H1 (cell line): ENCODE results near the gene GPRC5D. TPM values are rescaled to one million over a fixed set of nuclear protein-coding genes. Genes with fewer than 3 reads are reported as not detected.

Experiments used
- CTCF ChIA-PET: fragments of 300-600 bp; sonication (Branson Sonifier 250); formaldehyde crosslinking; loops from one replicate; lab custom pipeline; 2021; ENCODE audit not compliant: partially characterized antibody; lab: Charles Lee
- POLR2A ChIA-PET: fragments of 300-600 bp; sonication (Branson Sonifier 250); formaldehyde crosslinking; loops from one replicate; lab custom pipeline; 2021; ENCODE audit warnings: inconsistent platforms; ENCODE audit not compliant: partially characterized antibody; lab: Charles Lee
- DNase-seq, 2 experiments: peaks; one replicate each; pipeline versions ENCODE4 v3.0.0 to v3.0.0-alpha.2; 2010 to 2022; ENCODE audit warnings: low spot score in 2 of 2, low read depth in 1 of 2, mixed read lengths in 1 of 2
- FAIRE-seq: peaks from 2 replicates; lab custom pipeline; 2011; peaks lifted over from hg19 to GRCh38; lab: Jason Lieb, UNC
- H2AFZ ChIP-seq: 2 replicates; pipeline ENCODE4 v1.8.1; 2012; ENCODE audit warnings: low read length, inconsistent platforms
- H2AK5ac ChIP-seq: 2 replicates; pipeline ENCODE4 v1.6.1; 2013; ENCODE audit warnings: low read depth, low read length
- H2BK120ac ChIP-seq: replicated peaks from 2 replicates; pipeline ENCODE3; 2013; ENCODE audit warnings: low read depth, low read length, inconsistent platforms
- H2BK12ac ChIP-seq: 2 replicates; pipeline ENCODE4 v1.6.1; 2013; ENCODE audit warnings: low read depth, low read length
- H2BK15ac ChIP-seq: 2 replicates; pipeline ENCODE4 v1.6.1; 2013; ENCODE audit warnings: low read length
- H2BK20ac ChIP-seq: 2 replicates; pipeline ENCODE4 v1.6.1; 2013; ENCODE audit warnings: low read length
- H2BK5ac ChIP-seq: 2 replicates; pipeline ENCODE4 v1.6.1; 2013; ENCODE audit warnings: low read depth, low read length
- H3K14ac ChIP-seq: 2 replicates; pipeline ENCODE4 v1.6.1; 2013; ENCODE audit warnings: inconsistent platforms; ENCODE audit not compliant: insufficient read length
- H3K18ac ChIP-seq: 2 replicates; pipeline ENCODE4 v1.6.1; 2013; ENCODE audit warnings: low read length; ENCODE audit errors: extremely low read depth
- H3K23ac ChIP-seq: 2 replicates; pipeline ENCODE4 v1.6.1; 2013; ENCODE audit warnings: inconsistent platforms; ENCODE audit not compliant: insufficient read length
- H3K23me2 ChIP-seq: 2 replicates; pipeline ENCODE4 v1.6.1; 2013; ENCODE audit warnings: low read depth, low read length
- H3K27ac ChIP-seq: 2 replicates; pipeline ENCODE4 v1.6.1; 2011; ENCODE audit warnings: low read depth, low read length, inconsistent platforms
- H3K27me3 ChIP-seq, 4 experiments: replicated peaks in 1 of 4; 1 replicate in 1 of 4; 2 replicates in 3 of 4; pipeline versions ENCODE4 v1.6.1 to v1.8.1; 2011 to 2013; ENCODE audit warnings: low read length in 3 of 4, mild to moderate bottlenecking in 3 of 4, inconsistent platforms in 2 of 4, mixed read lengths in 2 of 4, moderate library complexity in 1 of 4; ENCODE audit not compliant: control insufficient read depth in 3 of 4, insufficient read depth in 3 of 4; ENCODE audit errors: extremely low read depth in 1 of 4
- H3K36me3 ChIP-seq, 4 experiments: 2 replicates each; pipeline versions ENCODE4 v1.6.1 to v1.8.1; 2011 to 2013; ENCODE audit warnings: mild to moderate bottlenecking in 4 of 4, low read length in 3 of 4, moderate library complexity in 2 of 4, control low read depth in 1 of 4, inconsistent platforms in 1 of 4; ENCODE audit not compliant: insufficient read depth in 4 of 4, control insufficient read depth in 2 of 4
- H3K4ac ChIP-seq: replicated peaks from 2 replicates; pipeline ENCODE3; 2013; ENCODE audit warnings: low read length, low read depth, mixed read lengths, inconsistent platforms; ENCODE audit not compliant: insufficient read length
- H3K4me1 ChIP-seq, 4 experiments: replicated peaks in 1 of 4; 1 replicate in 1 of 4; 2 replicates in 3 of 4; pipeline versions ENCODE4 v1.6.1 to v1.8.1; 2011 to 2013; ENCODE audit warnings: low read length in 3 of 4, inconsistent platforms in 2 of 4, mixed read lengths in 1 of 4; ENCODE audit not compliant: insufficient read depth in 4 of 4, control insufficient read depth in 3 of 4
- H3K4me2 ChIP-seq, 2 experiments: 2 replicates each; pipeline versions ENCODE4 v1.6.1 to v1.8.1; 2011 to 2013; ENCODE audit warnings: low read depth in 2 of 2, low read length in 2 of 2, control low read depth in 1 of 2, inconsistent platforms in 1 of 2, mild to moderate bottlenecking in 1 of 2; ENCODE audit not compliant: insufficient read depth in 1 of 2
- H3K4me3 ChIP-seq, 4 experiments: fragments of 200-600, 300-600 bp in 1 of 4; sonication (generic), shearing (Covaris generic), sonication (Bioruptor Twin) in 1 of 4; 2 replicates each; pipeline versions ENCODE4 v1.5.1 to v1.8.1; 2011 to 2016; ENCODE audit warnings: low read length in 4 of 4, low read depth in 3 of 4, control low read depth in 2 of 4, inconsistent platforms in 2 of 4, mild to moderate bottlenecking in 2 of 4, mixed read lengths in 1 of 4, moderate library complexity in 1 of 4; ENCODE audit not compliant: insufficient read depth in 2 of 4; ENCODE audit errors: extremely low read depth in 1 of 4
- H3K56ac ChIP-seq: replicated peaks from 2 replicates; pipeline ENCODE3; 2013; ENCODE audit warnings: low read depth, mild to moderate bottlenecking, mixed read lengths, low read length, inconsistent platforms; ENCODE audit not compliant: insufficient read length
- H3K79me1 ChIP-seq: 2 replicates; pipeline ENCODE4 v1.6.1; 2013; ENCODE audit warnings: low read depth, low read length, control low read depth
- H3K79me2 ChIP-seq, 2 experiments: 2 replicates each; pipeline versions ENCODE4 v1.6.1 to v1.8.1; 2012 to 2013; ENCODE audit warnings: low read length in 2 of 2, mild to moderate bottlenecking in 2 of 2, inconsistent platforms in 1 of 2; ENCODE audit not compliant: insufficient read depth in 2 of 2, control insufficient read depth in 1 of 2
- H3K9ac ChIP-seq, 4 experiments: replicated peaks in 1 of 4; 1 replicate in 1 of 4; 2 replicates in 3 of 4; pipeline versions ENCODE4 v1.6.1 to v1.8.1; 2011 to 2013; ENCODE audit warnings: low read depth in 3 of 4, low read length in 3 of 4, control low read depth in 2 of 4, mild to moderate bottlenecking in 2 of 4, moderate library complexity in 2 of 4, inconsistent platforms in 1 of 4; ENCODE audit errors: extremely low read depth in 1 of 4
- H3K9me3 ChIP-seq, 2 experiments: 2 replicates each; pipeline versions ENCODE4 v1.6.1 to v1.8.1; 2012 to 2013; ENCODE audit warnings: mild to moderate bottlenecking in 2 of 2, moderate library complexity in 2 of 2, control low read depth in 1 of 2, inconsistent platforms in 1 of 2, low read depth in 1 of 2, low read length in 1 of 2, mixed read lengths in 1 of 2; ENCODE audit not compliant: insufficient read depth in 2 of 2
- H4K20me1 ChIP-seq, 2 experiments: replicated peaks in 1 of 2; 2 replicates each; pipeline versions ENCODE3 to v1.8.1; 2011 to 2013; ENCODE audit warnings: inconsistent platforms in 2 of 2, low read length in 2 of 2, mild to moderate bottlenecking in 1 of 2; ENCODE audit not compliant: insufficient read depth in 2 of 2, control insufficient read depth in 1 of 2
- H4K5ac ChIP-seq: 2 replicates; pipeline ENCODE4 v1.6.1; 2013; ENCODE audit warnings: low read length, low read depth, mixed read lengths, inconsistent platforms; ENCODE audit not compliant: insufficient read length
- H4K8ac ChIP-seq: 2 replicates; pipeline ENCODE4 v1.8.0; 2013; ENCODE audit warnings: mild to moderate bottlenecking, moderate library complexity, low read length, inconsistent platforms; ENCODE audit not compliant: insufficient read depth; ENCODE audit errors: extremely low read depth
- H4K91ac ChIP-seq: replicated peaks from 2 replicates; pipeline ENCODE3; 2013; ENCODE audit warnings: low read length, mixed read lengths, inconsistent platforms; ENCODE audit not compliant: insufficient read length
- CBX5 ChIP-seq: fragments of 300-800, 300-1000 bp; sonication (generic); IDR thresholded peaks from 2 replicates; pipeline ENCODE4 v1.7.1; 2016; ENCODE audit warnings: antibody characterized with exemption, low read length, low read depth
- EGR1 ChIP-seq: IDR thresholded peaks from 2 replicates; pipeline ENCODE4 v1.6.1; 2011; ENCODE audit warnings: low read depth, low read length, borderline replicate concordance
- KDM5A ChIP-seq: fragments of 200-600 bp; IDR thresholded peaks from 2 replicates; pipeline ENCODE4 v1.7.1; 2012; ENCODE audit warnings: mild to moderate bottlenecking, low read length, inconsistent platforms, mixed read lengths
- POLR2AphosphoS5 ChIP-seq: IDR thresholded peaks from 2 replicates; pipeline ENCODE4 v1.6.1; 2011; ENCODE audit warnings: low read depth, low read length
- POU5F1 ChIP-seq: IDR thresholded peaks from 2 replicates; pipeline ENCODE4 v1.6.1; 2011; ENCODE audit warnings: low read depth, mild to moderate bottlenecking, low read length, moderate library complexity
- SIX5 ChIP-seq: IDR thresholded peaks from 2 replicates; pipeline ENCODE4 v1.6.1; 2011; ENCODE audit warnings: mild to moderate bottlenecking, low read depth, low read length
- SP2 ChIP-seq: IDR thresholded peaks from 2 replicates; pipeline ENCODE4 v1.6.1; 2012; ENCODE audit warnings: mild to moderate bottlenecking, low read length, inconsistent platforms
- SUZ12 ChIP-seq: fragments of 200-600 bp; sonication (generic); IDR thresholded peaks from 2 replicates; pipeline ENCODE4 v1.6.1; 2012; ENCODE audit warnings: mild to moderate bottlenecking, inconsistent platforms, low read length, moderate library complexity, mixed read lengths
- TAF1 ChIP-seq: IDR thresholded peaks from 2 replicates; pipeline ENCODE4 v1.6.1; 2011; ENCODE audit warnings: mild to moderate bottlenecking, low read depth, low read length
- YY1 ChIP-seq: IDR thresholded peaks from 2 replicates; pipeline ENCODE4 v1.6.1; 2011; ENCODE audit warnings: low read depth, mild to moderate bottlenecking, low read length
- WGBS, 2 experiments: shearing (Covaris generic) in 1 of 2; methylation state at CpG; one replicate each; pipeline versions ENCODE4 v1.1.6 to v1.1.7; 2013 to 2015; ENCODE audit warnings: low lambda C conversion rate in 2 of 2, mixed read lengths in 2 of 2, inconsistent platforms in 1 of 2, low coverage in 1 of 2, missing lambda C conversion rate in 1 of 2; ENCODE audit not compliant: insufficient replicate concordance in 2 of 2, insufficient coverage in 1 of 2, insufficient read length in 1 of 2; ENCODE audit errors: extremely low coverage in 1 of 2, missing lambda C conversion rate in 1 of 2; 5-methylcytosine and 5-hydroxymethylcytosine counted together
- polyA plus RNA-seq, 7 experiments: library from polyadenylated mRNA; depleted of rRNA in 3 of 7; stranded (reverse) in 5 of 7; unstranded in 2 of 7; fragments of >200 nt in 5 of 7; fragments of 200-250 nt in 2 of 7; gene quantifications; 1 replicate in 5 of 7; 2 replicates in 1 of 7; 4 replicates in 1 of 7; pipeline versions ENCODE4 v1.2.1 to v1.2.3, GENCODE V29; 2011 to 2013; ENCODE audit warnings: missing spikeins in 2 of 7, mixed read lengths in 2 of 7
- total RNA-seq: library from RNA; stranded (reverse); fragmentation: NEBNext Ultra II Directional; extraction: Animal tissue kit (Norgen Biotek cat#: 25700); gene quantifications from 2 replicates; pipeline ENCODE4 v1.2.1, GENCODE V29; 2021
- TF ChIP-seq, protein P1 (sequence below): IDR thresholded peaks from 2 replicates; pipeline ENCODE4 v1.6.1; 2011; ENCODE audit warnings: low read length, improper control_type of control experiment

GPRC5D gene
- total and polyA plus RNA-seq, 2 of the 8 experiments (the other 6 are each of a cell fraction or from before 2014, with no cell fraction given): 0.45 TPM; not detected in 1

- H4K91ac ChIP-seq: no peak overlapping the region
- H3K23ac ChIP-seq: no peak overlapping the region
- H4K5ac ChIP-seq: no peak overlapping the region
- H3K79me1 ChIP-seq: no peaks in the 10 kb centered on the region; the same call in 1 of the 2 replicates
- H2BK12ac ChIP-seq: no peak overlapping the region
- ChIA-PET CTCF (interaction anchor here (1.0 to 4.0 kb wide), 7 partner anchors 11 to 215 kb away, joined by 3 to 36 read pairs (median 5); no protein-coding TSS in a partner anchor), POLR2A (interaction anchor here (0.7 kb wide), 1 partner anchor 1688 kb away, joined by 3 read pairs; no protein-coding TSS in a partner anchor)
- H2BK15ac ChIP-seq: no peak overlapping the region
- no peak overlapping the region for H2BK5ac ChIP-seq
- no peak overlapping the region for H3K18ac ChIP-seq
- peaks cover 0 to 43% of the 10 kb centered on the region in 2 experiments; a peak in 2 of 4 replicates for H3K79me2 ChIP-seq
- H2BK20ac ChIP-seq: no peak overlapping the region
- H2AFZ ChIP-seq: no peak overlapping the region
- H3K4me3 ChIP-seq: no peak overlapping the region
- no peak overlapping the region for H3K14ac ChIP-seq
- peaks cover 6 to 21% (median 12%) of the 10 kb centered on the region in 4 experiments for H3K4me1 ChIP-seq
- no peak overlapping the region for H3K4me2 ChIP-seq
- H2AK5ac ChIP-seq: no peak overlapping the region
- H3K4ac ChIP-seq: no peak overlapping the region
- no peak for TF ChIP-seq TAF1
- TF ChIP-seq POLR2AphosphoS5: no peak
- TF ChIP-seq SUZ12: no peak
- no peak for TF ChIP-seq POU5F1
- TF ChIP-seq SP2: no peak
- TF ChIP-seq SIX5: no peak
- no peak for TF ChIP-seq EGR1
- TF ChIP-seq CBX5: no peak
- TF ChIP-seq, protein P1, sequence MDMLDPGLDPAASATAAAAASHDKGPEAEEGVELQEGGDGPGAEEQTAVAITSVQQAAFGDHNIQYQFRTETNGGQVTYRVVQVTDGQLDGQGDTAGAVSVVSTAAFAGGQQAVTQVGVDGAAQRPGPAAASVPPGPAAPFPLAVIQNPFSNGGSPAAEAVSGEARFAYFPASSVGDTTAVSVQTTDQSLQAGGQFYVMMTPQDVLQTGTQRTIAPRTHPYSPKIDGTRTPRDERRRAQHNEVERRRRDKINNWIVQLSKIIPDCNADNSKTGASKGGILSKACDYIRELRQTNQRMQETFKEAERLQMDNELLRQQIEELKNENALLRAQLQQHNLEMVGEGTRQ: no peak
- no peak for TF ChIP-seq KDM5A
- TF ChIP-seq YY1: no peak
- H3K27me3 ChIP-seq: peaks cover 0 to 6% (median 2%) of the 10 kb centered on the region in 4 experiments; a peak in 3 of 7 replicates
- H4K20me1 ChIP-seq: peaks cover 2 to 3% of the 10 kb centered on the region in 2 experiments
- H3K9ac ChIP-seq: no peak overlapping the region
- no peak overlapping the region for H2BK120ac ChIP-seq
- no peak overlapping the region for H3K56ac ChIP-seq
- DNase-seq (no peak), FAIRE-seq (no peak)
- no peak overlapping the region for H4K8ac ChIP-seq
- no peak overlapping the region for H3K27ac ChIP-seq
- WGBS, 2 experiments: 94% methylated on average over 3 of the region's 3 CpGs; no CpG with 5 or more reads in 1 of the 2 experiments
- H3K9me3 ChIP-seq: no peaks in the 10 kb centered on the region
- peaks cover 12% of the 10 kb centered on the region for H3K23me2 ChIP-seq
- H3K36me3 ChIP-seq: no peaks in the 10 kb centered on the region
Observed at GRCh38 chr12:12997156-12997555, 45.2 kb upstream of the GPRC5D start.
